KG1 (cell line): ENCODE measurements around the gene CEACAM5.
"Not testable (repeated sequence)": the region's sequence is repeated elsewhere in the genome, so short reads cannot be mapped to it uniquely, and the experiment has no call there.

Source experiments
- DNase-seq: peaks from one replicate; lab custom pipeline; 2025; lab: John Stamatoyannopoulos, UW

The CEACAM5 gene

DNA sequence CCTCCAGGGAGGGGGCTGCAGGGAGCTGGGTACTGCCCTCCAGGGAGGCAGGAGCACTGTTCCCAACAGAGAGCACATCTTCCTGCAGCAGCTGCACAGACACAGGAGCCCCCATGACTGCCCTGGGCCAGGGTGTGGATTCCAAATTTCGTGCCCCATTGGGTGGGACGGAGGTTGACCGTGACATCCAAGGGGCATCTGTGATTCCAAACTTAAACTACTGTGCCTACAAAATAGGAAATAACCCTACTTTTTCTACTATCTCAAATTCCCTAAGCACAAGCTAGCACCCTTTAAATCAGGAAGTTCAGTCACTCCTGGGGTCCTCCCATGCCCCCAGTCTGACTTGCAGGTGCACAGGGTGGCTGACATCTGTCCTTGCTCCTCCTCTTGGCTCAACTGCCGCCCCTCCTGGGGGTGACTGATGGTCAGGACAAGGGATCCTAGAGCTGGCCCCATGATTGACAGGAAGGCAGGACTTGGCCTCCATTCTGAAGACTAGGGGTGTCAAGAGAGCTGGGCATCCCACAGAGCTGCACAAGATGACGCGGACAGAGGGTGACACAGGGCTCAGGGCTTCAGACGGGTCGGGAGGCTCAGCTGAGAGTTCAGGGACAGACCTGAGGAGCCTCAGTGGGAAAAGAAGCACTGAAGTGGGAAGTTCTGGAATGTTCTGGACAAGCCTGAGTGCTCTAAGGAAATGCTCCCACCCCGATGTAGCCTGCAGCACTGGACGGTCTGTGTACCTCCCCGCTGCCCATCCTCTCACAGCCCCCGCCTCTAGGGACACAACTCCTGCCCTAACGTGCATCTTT, 7.8 kb upstream of the CEACAM5 start:
- no peak for DNase-seq

GRCh38 chr19:41701401-41702075, 6.9 kb upstream of the CEACAM5 start:
- no peak for DNase-seq

- no peak for DNase-seq
Measured at GRCh38 chr19:41702171-41702651, 6.2 kb upstream of the CEACAM5 start.

GRCh38 chr19:41703602-41704293, 4.7 kb upstream of the CEACAM5 start:
- no peak for DNase-seq

DNA sequence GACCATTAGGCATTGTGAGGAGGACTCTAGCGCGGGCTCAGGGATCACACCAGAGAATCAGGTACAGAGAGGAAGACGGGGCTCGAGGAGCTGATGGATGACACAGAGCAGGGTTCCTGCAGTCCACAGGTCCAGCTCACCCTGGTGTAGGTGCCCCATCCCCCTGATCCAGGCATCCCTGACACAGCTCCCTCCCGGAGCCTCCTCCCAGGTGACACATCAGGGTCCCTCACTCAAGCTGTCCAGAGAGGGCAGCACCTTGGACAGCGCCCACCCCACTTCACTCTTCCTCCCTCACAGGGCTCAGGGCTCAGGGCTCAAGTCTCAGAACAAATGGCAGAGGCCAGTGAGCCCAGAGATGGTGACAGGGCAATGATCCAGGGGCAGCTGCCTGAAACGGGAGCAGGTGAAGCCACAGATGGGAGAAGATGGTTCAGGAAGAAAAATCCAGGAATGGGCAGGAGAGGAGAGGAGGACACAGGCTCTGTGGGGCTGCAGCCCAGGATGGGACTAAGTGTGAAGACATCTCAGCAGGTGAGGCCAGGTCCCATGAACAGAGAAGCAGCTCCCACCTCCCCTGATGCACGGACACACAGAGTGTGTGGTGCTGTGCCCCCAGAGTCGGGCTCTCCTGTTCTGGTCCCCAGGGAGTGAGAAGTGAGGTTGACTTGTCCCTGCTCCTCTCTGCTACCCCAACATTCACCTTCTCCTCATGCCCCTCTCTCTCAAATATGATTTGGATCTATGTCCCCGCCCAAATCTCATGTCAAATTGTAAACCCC, 2.8 kb upstream of the CEACAM5 start:
- DNase-seq = no peak

DNA sequence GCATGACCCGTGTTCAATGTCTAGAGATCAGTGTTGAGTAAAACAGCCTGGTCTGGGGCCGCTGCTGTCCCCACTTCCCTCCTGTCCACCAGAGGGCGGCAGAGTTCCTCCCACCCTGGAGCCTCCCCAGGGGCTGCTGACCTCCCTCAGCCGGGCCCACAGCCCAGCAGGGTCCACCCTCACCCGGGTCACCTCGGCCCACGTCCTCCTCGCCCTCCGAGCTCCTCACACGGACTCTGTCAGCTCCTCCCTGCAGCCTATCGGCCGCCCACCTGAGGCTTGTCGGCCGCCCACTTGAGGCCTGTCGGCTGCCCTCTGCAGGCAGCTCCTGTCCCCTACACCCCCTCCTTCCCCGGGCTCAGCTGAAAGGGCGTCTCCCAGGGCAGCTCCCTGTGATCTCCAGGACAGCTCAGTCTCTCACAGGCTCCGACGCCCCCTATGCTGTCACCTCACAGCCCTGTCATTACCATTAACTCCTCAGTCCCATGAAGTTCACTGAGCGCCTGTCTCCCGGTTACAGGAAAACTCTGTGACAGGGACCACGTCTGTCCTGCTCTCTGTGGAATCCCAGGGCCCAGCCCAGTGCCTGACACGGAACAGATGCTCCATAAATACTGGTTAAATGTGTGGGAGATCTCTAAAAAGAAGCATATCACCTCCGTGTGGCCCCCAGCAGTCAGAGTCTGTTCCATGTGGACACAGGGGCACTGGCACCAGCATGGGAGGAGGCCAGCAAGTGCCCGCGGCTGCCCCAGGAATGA, 1.5 kb upstream of the CEACAM5 start:
- DNase-seq = peak; percentile 38

DNA sequence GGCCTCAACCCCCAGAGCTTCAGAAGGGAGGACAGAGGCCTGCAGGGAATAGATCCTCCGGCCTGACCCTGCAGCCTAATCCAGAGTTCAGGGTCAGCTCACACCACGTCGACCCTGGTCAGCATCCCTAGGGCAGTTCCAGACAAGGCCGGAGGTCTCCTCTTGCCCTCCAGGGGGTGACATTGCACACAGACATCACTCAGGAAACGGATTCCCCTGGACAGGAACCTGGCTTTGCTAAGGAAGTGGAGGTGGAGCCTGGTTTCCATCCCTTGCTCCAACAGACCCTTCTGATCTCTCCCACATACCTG, 969 bp upstream of the CEACAM5 start:
- DNase-seq = no peak

- no peak for DNase-seq
Measured at GRCh38 chr19:41707871-41708371, 505 bp upstream of the CEACAM5 start.

DNA sequence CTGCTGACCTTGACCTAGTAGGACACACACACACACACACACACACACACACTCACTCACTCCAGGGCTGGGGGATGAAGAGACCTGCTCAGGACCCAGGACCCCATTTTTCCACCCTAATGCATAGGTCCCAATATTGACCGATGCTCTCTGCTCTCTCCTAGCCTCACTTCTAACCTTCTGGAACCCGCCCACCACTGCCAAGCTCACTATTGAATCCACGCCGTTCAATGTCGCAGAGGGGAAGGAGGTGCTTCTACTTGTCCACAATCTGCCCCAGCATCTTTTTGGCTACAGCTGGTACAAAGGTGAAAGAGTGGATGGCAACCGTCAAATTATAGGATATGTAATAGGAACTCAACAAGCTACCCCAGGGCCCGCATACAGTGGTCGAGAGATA, 1.1 kb downstream of the CEACAM5 start:
- DNase-seq = not testable (repeated sequence)

DNA sequence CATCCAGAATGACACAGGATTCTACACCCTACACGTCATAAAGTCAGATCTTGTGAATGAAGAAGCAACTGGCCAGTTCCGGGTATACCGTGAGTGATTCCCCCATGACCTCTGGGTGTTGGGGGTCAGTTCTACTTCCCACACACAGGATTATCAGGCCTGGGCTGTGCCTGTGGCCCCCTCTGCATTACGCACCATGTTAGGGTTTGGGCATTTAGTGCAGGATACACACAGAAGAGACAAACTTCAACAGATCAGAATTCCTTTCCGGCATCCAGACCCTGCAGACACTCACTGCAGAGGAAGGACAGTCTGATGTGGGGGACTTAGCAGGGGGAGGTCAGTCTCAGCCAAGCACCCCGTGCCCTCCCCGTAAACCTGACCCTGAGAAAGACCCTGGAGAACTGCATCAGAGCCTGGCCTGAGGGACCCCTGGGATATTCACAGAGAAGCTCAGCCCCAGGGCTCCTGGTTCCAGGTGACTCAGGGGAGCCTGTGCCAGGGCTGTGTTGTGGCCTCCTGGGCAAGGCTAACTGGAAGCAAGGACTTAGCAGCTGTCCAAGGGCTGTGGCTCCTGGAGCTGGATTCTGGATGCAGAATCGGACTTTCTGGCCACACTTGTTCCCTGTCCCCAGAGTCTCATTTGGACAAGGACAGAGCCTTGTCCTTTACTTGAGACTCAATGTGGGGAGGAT, 1.7 kb downstream of the CEACAM5 start:
- no peak for DNase-seq

DNA sequence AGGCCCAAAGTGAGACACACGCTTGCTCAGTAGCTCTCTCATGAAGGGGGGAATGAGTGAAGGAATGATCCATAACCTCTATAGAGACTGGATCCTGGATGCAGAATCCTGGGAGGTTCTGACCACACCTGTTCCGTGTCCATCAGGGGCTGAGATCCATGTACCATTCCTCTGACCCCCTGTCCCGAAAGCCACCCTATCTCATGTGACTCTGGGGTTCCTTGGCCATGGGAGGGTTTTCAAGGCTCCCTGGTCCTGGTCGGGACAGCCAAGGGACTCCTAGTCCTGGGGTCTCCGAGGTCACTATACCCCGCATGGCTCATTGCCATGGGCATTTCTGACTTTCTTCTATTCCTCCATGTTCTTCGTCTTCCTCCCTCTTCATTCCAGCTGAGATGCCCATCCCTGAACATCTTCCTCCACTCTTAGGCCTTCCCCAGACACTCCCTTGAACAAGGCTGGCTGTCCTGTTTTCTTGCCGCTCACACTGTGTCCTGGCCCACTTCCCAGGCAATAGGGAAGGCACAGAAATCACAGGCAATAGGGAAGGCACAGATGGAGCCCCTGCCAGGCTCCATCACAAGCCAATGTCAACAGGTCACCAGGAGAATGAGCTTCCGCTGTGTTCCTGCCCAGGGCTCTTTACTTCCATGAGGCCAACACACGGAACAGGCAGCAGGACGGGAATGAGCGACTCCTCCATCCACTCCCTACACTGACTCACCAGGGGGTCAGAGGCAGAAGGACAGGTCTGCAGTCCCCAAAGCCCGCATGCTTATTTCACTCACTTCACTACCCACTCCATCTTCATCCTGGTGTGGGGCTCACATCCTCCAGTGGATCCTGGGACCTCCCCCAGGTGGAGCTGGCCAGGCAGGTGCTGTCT, 3.2 kb downstream of the CEACAM5 start:
- no peak for DNase-seq

- no peak for DNase-seq
Measured at GRCh38 chr19:41714598-41714997, 6.2 kb downstream of the CEACAM5 start.

DNA sequence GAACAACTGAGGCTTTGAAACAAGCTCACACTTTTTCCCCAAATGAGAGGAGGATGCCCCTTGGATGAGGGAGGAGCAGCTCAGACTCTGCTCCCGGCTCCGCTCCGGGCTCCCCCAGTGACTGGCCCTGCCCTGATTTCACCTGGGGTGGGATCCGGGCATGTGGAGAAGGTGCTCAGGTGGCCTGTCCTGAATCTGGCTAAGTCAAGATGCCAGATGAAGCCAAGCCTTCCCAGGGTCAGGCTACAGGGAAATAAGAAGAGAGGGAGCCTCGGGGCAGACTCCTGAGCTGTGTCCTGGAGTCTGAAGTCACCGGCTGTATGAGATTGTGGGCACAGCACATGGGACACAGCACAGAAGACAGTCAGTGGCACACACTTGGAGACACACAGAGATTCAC, 10.3 kb downstream of the CEACAM5 start:
- no peak for DNase-seq

- no peak for DNase-seq
Measured at GRCh38 chr19:41720103-41720502, 11.7 kb downstream of the CEACAM5 start.

GRCh38 chr19:41726493-41726892, 18.1 kb downstream of the CEACAM5 start:
- DNase-seq = no peak

- no peak for DNase-seq
Measured at GRCh38 chr19:41734156-41734555, 25.7 kb downstream of the CEACAM5 start.

- DNase-seq = no peak
Measured at GRCh38 chr19:41734585-41734984, 26.2 kb downstream of the CEACAM5 start.

DNA sequence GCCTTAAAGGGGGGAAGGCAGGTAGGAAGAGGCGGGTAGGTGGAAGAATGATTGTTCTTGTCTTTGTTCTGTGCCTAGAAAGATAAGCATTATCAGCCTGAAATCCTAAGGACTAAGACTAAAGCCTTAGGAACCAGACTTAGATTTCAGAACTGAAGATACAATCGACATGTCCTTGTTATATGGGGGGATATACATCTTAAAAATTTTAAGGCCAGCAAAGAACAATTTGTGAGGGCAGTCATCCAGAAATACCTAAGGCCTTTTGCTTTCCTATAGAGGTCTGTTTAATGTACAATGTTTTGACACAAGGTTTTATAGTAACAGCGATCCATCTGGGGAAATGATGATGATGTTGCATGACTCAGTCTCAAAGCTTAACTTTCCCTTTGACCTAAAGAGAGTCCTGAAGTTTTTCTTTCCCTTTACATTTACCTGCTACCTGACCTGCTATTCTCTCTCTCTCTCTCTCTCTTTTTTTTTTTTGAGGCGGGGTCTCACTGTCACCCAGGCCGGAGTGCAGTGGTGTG, 26.7 kb downstream of the CEACAM5 start:
- DNase-seq = no peak

DNA sequence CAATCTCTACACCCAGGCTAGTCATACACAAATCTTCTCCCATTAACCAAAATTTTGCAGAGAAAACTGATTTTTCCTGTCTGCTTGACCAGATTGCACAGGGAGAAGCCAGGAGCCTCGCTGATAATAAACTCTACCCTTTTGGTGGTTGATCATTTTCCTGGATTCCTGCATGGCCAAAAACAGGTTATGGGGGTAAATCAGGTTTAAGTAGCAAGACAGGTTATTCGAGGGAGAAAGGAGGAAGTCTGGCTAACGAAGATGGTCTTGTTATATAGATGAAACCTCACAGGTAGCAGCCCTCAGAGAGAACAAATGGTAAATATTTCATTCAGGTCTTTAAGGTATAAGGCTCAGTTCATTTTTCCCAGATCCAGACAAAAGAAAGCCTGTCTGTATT, 30.9 kb downstream of the CEACAM5 start:
- no peak for DNase-seq
